ENCODE measurements around the gene BAIAP2L1. TPM values are rescaled to one million over a fixed set of nuclear protein-coding genes. Genes with fewer than 3 reads are reported as not detected.

BAIAP2L1 gene
- total RNA-seq = 0.77 and 1.3 TPM in 2 replicates

GRCh38 chr7:98400542-98401340, at the start of gene BAIAP2L1:
Gene BAIAP2L1 (minus strand): TSS chr7:98401090. CDS start chr7:98400852, 238 bp downstream.

GRCh38 chr7:98280791-98281756, 119.8 kb downstream of the BAIAP2L1 start, which contains the start of gene BRI3:
Gene BRI3 (plus strand): TSS chr7:98281686. CDS start chr7:98281796, 110 bp downstream.

GRCh38 chr7:98251601-98252424, 149.1 kb downstream of the BAIAP2L1 start, which contains the start of gene TECPR1:
Gene TECPR1 (minus strand): TSS chr7:98252232. CDS start chr7:98246146, 6,086 bp downstream.

Other genes with a start within 250 kb of the BAIAP2L1 start
- gene BHLHA15, start 189.7 kb downstream of the BAIAP2L1 start, total RNA-seq = 0.16 TPM in 1 of 2 replicates, not detected in the other
- gene TECPR1, start 148.9 kb downstream of the BAIAP2L1 start, total RNA-seq = 20.6 and 25.7 TPM in 2 replicates
- gene BRI3, start 119.4 kb downstream of the BAIAP2L1 start, total RNA-seq = 76.6 and 102 TPM in 2 replicates
- under 0.01 TPM in 1 of 2 replicates, not detected in the other for gene NPTX2, start 216.2 kb upstream of the BAIAP2L1 start, total RNA-seq

Data from bronchial smooth muscle cell (primary cell).